Activated CD8-positive, alpha-beta memory T cell treated with anti-CD3 and anti-CD28 coated beads for 24 hours (primary cell): Measurements from ENCODE around the gene GUCY2D.
A peak's percentile ranks its signal among the peaks of the same experiment; 100 is the strongest.
"Not testable (repeated sequence)": the region's sequence is repeated elsewhere in the genome, so short reads cannot be mapped to it uniquely, and the experiment has no call there.

Source experiments
- DNase-seq: peaks from one replicate; pipeline ENCODE4 v3.0.0-alpha.2; 2020

GUCY2D gene

GRCh38 chr17:8046929-8047768 is 44.7 kb downstream of the GUCY2D start:
- DNase-seq = no peak

DNA sequence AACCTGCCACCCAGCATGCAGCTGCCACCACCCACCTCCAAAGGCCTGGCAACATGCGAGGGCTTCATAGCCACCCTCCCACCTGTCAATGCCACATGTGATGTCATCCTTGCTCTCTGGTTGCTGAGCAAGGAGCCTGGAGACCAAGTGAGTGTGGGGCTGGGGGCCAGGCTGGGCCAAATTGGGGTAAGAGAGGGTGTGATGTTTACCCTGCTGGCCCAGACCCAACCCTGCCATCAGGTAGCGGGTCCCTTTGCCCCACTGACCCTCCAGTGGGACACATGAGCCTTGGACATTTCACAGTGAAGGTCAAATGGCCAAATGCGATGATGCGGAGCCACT is 45.3 kb downstream of the GUCY2D start:
- no peak for DNase-seq

DNA sequence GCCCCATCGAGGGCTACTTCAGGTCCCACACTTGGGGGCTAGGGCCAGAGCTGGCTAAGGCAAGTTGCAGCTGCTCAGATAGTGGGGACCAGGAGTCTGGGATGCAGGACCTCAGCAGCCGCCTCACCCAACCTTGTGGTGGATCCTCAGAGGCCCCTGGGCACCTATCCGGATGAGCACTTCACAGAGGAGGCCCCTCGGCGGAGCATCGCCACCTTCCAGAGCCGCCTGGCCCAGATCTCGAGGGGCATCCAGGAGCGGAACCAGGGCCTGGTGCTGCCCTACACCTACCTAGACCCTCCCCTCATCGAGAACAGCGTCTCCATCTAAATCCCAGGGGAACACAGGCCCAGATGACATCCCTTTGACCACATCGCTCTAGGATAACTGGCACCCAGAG is 45.8 kb downstream of the GUCY2D start:
- no peak for DNase-seq

GRCh38 chr17:8048736-8049135 is 46.3 kb downstream of the GUCY2D start:
- no peak for DNase-seq

DNA sequence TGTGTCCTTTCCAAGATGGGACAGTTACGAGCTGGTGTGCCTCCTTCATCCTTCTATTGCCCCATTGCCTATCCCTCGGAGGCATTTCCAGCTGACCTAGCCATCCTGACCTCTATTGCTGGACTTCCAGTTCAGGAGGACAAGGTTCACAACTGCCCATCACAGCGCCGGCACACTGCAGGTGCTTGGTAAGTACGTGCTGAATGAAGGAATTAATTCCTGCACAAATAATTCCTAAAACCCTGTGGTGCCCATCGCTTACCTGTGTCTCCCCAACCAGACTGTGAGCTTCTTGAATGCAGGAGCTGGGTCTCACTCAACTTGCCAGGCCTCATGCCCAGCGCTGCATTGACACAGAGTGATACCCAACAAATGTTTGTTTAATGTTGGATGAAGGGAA is 49.4 kb downstream of the GUCY2D start:
- DNase-seq = no peak

DNA sequence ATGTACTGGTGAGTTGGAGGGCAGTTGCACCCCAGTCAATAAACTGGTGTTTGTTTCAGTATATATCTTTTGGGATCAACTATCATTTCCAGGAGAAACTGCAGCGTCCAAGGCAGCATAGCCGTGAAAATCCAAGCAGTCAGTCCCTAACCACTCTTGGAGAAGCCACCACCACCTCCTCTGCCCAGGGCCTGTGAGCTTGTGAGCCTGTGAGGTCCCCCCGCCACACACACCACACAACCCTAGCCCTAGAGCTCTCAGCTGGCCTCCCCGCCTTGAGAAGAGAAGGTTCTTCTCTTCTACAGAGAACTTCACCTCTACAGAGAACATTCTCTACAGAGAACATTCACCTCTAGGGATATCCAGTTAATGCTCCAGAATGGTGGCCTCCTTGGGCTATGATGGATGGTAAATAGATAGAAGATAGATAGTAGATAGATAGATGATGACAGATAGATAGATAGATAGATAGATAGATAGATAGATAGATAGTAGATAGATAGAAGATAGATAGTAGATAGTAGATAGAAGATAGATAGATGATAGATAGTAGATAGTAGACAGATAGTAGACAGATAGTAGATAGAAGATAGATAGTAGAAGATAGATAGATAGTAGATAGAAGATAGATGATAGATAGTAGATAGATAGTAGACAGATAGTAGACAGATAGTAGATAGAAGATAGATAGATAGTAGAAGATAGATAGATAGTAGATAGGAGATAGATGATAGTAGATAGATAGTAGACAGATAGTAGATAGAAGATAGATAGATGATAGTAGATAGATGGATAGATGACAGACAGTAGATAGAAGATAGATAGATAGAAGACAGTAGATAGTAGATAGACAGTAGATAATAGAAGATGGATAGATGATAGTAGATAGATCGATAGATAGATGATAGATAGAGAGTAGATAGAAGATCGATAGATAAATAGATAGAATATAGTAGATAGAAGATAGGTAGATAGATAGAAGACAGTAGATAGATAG is 50.1 kb downstream of the GUCY2D start:
- no peak for DNase-seq

- DNase-seq = no peak
Measured at GRCh38 chr17:8053600-8053999, 51.2 kb downstream of the GUCY2D start.

DNA sequence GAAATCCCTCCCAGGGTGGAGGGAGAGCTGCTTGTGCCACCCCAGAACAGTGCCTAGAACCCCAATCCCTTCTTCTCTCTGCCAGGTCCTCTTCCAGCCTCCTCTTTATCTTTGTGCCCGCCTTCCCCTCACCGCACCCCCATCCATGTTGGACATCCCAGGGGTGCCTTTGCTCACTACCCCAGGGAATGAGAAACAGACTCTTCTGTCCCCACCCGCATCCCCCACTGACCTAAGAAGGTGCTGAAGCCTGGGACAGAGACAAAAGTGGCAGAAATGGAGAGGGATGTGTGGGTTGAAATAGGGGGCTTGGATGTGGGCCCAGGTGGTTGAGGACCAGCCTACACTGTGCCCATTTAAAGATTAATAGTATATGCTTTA is 53.4 kb downstream of the GUCY2D start:
- no peak for DNase-seq

- DNase-seq = no peak
Measured at GRCh38 chr17:8056232-8056975, 54.0 kb downstream of the GUCY2D start.

GRCh38 chr17:8056976-8057625 is 54.7 kb downstream of the GUCY2D start:
- DNase-seq = no peak

DNA sequence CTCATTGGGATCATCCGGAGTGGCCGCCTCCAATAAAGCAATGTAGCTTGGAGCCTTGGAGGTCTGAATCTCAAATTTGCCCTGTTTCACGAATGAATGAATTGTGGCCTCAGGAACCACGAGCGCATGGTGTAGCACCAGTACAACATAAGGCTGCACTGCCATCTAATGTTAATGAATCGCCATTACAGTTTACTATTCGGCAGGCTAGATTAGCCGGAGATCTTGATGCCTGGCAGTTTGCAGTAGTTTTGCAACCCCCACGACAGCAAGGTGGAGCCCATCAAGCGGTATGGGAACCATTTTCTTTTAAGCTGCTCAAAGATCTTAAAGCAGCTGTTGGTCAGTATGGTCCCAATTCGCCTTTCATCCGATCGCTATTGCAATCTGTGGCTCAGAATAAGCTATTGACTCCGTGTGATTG is 55.3 kb downstream of the GUCY2D start:
- peak; percentile 75 for DNase-seq

- DNase-seq = no peak
Measured at GRCh38 chr17:8059131-8059530, 56.7 kb downstream of the GUCY2D start.

DNA sequence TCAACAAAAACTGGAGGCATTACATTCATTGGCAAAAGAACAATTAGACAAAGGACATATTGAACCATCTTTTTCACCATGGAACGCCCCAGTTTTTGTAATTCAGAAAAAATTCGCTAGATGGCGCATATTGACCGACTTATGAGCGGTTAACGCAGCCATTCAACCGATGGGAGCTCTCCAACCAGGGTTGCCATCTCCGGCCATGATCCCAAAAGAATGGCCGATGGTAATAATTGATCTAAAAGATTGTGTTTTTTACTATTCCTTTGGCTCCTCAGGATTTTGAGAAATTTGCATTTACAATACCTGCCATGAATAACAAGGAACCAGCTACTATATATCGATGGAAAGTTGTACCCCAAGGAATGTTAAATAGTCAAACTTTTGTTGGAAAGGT is 57.9 kb downstream of the GUCY2D start:
- DNase-seq = peak; percentile 77

GRCh38 chr17:8061851-8062250 is 59.4 kb downstream of the GUCY2D start:
- DNase-seq = not testable (repeated sequence)

DNA sequence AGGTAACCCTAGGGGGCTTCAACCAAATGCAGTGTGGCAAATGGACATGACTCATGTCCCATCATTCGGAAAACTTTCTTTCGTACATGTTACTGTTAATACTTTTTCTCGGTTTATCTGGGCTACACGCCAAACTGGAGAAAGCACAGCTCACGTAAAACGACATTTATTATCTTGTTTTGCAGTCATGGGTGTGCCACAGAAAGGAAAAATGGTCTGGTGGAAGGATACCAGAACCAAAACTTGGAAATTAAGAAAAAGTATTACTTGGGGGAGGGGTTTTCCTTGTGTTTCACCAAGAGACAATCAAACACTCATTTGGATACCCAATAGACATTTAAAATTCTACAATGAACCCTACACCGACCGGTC is 60.0 kb downstream of the GUCY2D start:
- DNase-seq = no peak

DNA sequence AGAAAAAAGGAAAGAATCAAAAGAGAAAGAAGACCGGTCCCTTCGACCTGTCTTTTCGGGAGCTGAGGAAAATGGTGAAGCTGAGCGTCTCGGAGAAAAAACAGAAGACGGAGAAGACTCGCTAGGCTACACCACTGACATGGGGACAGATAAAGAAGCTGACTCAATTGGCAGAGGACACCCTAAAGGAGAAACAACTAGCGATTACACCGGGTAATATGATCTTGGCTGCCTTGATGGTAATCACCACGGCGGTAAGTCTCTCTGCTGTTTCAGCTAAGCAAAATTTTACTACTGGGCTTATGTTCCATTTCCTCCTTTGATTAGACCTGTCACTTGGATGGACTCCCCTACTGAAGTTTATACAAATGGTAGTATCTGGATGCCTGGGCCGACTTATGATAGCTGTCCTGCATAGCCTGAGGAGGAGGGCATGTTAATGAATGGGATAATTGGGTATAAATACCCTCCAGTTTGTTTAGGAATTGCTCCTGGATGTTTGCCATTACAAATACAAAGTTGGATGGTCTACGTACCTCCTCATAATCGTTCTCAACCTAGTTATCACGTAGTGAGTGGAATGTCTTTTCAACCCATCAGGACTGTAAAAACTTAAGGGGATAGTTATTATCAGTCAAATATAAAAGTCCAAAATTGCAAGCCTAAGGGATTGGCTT is 60.5 kb downstream of the GUCY2D start:
- DNase-seq = no peak

DNA sequence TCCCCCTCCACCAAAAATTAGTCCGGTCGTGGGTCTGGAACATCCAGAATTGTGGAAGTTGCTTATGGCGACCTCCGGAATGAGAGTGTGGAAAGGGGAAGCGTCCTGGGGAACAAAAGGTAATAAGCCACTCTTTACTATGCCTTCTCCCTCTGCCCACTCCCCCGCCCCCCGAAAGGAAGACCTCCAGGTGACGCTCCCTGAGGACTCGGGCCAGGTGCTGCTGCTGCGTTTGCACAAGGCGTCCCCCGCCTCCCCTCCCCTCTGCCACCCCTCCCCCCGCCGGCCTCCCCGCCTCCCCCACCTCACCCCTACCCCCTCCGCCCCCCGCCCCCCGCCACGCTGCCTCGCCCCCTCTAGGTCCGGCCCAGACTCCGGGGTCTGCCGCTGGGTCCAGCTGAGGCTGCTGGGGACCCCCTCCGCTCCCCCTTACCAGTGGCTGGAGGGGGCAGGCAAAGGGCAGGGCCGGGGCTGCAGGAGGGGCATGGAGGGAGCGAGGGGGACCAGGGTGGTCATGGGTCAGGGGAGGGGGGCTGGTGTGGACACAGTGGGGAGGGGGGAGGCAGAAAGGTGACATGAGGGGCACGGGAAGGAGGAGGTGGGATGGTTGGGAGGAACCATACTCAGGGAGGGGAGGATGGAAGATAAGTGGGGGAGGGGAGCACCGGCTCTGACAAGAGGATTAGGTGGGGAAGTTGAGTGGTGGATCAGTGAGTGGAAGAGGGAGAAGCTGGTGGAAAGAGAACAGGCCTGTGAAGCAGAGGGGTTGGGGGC is 61.5 kb downstream of the GUCY2D start:
- DNase-seq = no peak

GRCh38 chr17:8064561-8065019 is 62.2 kb downstream of the GUCY2D start:
- DNase-seq = no peak

GRCh38 chr17:8066841-8067775 is 64.7 kb downstream of the GUCY2D start:
- no peak for DNase-seq

GRCh38 chr17:8067806-8068205 is 65.4 kb downstream of the GUCY2D start:
- no peak for DNase-seq
